Kidney epithelial cell (primary cell): ENCODE measurements around the gene CHST9. TPM values are rescaled to one million over a fixed set of nuclear protein-coding genes. Genes with fewer than 3 reads are reported as not detected.

Experiments used
- DNase-seq: peaks from one replicate; pipeline ENCODE4 v3.0.0-alpha.2; 2010; ENCODE audit warnings: low read depth
- H3K27me3 ChIP-seq: 2 replicates; pipeline ENCODE4 v1.6.0; 2011; ENCODE audit warnings: low read length; ENCODE audit not compliant: control insufficient read depth, insufficient read depth
- H3K36me3 ChIP-seq: 2 replicates; pipeline ENCODE4 v1.5.1; 2011; ENCODE audit warnings: low read length; ENCODE audit not compliant: control insufficient read depth, insufficient read depth
- H3K4me3 ChIP-seq: 2 replicates; pipeline ENCODE4 v1.5.1; 2011; ENCODE audit warnings: low read depth, mild to moderate bottlenecking, control low read depth, low read length
- total RNA-seq: library from RNA; depleted of rRNA; stranded (reverse); fragments of >200 nt; gene quantifications from 2 replicates; pipeline ENCODE4 v1.2.3, GENCODE V29; 2015
- TF ChIP-seq, protein P1 (sequence below): IDR thresholded peaks from 2 replicates; pipeline ENCODE4 v1.5.1; 2011; ENCODE audit warnings: mild to moderate bottlenecking, moderate library complexity, low read length, control low read depth, inconsistent platforms; ENCODE audit not compliant: insufficient read depth, poor library complexity, severe bottlenecking

CHST9 gene
- total RNA-seq, 1 donor from 2014 or later = 0.08 TPM

GRCh38 chr18:26956863-26957262, 228.2 kb downstream of the CHST9 start:
- Histone ChIP-seq H3K27me3 (no peaks in the 10 kb centered on the region), H3K36me3 (no peaks in the 10 kb centered on the region), H3K4me3 (no peak overlapping the region)
- no peak for DNase-seq
- TF ChIP-seq, protein P1, sequence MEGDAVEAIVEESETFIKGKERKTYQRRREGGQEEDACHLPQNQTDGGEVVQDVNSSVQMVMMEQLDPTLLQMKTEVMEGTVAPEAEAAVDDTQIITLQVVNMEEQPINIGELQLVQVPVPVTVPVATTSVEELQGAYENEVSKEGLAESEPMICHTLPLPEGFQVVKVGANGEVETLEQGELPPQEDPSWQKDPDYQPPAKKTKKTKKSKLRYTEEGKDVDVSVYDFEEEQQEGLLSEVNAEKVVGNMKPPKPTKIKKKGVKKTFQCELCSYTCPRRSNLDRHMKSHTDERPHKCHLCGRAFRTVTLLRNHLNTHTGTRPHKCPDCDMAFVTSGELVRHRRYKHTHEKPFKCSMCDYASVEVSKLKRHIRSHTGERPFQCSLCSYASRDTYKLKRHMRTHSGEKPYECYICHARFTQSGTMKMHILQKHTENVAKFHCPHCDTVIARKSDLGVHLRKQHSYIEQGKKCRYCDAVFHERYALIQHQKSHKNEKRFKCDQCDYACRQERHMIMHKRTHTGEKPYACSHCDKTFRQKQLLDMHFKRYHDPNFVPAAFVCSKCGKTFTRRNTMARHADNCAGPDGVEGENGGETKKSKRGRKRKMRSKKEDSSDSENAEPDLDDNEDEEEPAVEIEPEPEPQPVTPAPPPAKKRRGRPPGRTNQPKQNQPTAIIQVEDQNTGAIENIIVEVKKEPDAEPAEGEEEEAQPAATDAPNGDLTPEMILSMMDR = no peak

DNA sequence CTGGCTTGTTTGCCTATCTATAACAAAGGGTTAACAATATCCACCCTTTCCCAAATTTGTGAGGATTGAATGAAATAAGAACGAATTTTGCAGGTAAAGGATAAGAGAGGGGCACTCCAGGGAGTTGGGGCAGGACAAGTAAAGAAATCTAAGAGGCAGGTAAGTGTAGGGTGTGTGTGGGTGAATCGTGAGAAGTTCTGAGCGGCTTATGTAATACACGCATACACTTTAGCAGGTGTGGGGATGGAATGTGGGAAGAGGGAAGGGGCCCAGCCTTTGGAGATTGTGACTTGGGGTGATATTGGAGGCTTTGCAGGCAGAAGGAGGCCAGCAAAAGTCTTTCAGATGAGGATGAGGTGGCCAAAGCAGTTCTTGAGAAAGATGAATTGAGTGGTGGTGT, 236.4 kb downstream of the CHST9 start:
- Histone ChIP-seq H3K36me3 (no peaks in the 10 kb centered on the region), H3K4me3 (no peak overlapping the region), H3K27me3 (no peaks in the 10 kb centered on the region)
- no peak for DNase-seq
- TF ChIP-seq, protein P1 = no peak

- DNase-seq = no peak
- TF ChIP-seq, protein P1 = no peak
- Histone ChIP-seq H3K27me3 (no peaks in the 10 kb centered on the region), H3K36me3 (no peaks in the 10 kb centered on the region), H3K4me3 (no peak overlapping the region)
These were observed 241.2 kb downstream of the CHST9 start for GRCh38 chr18:26943906-26944305.

GRCh38 chr18:26941584-26941983, 243.5 kb downstream of the CHST9 start:
- H3K4me3 ChIP-seq = no peak overlapping the region
- no peaks in the 10 kb centered on the region for H3K27me3 ChIP-seq
- no peaks in the 10 kb centered on the region for H3K36me3 ChIP-seq
- TF ChIP-seq, protein P1 = no peak
- no peak for DNase-seq

GRCh38 chr18:26940744-26941398, 244.2 kb downstream of the CHST9 start:
- no peak overlapping the region for H3K4me3 ChIP-seq
- H3K27me3 ChIP-seq = no peaks in the 10 kb centered on the region
- H3K36me3 ChIP-seq = no peaks in the 10 kb centered on the region
- TF ChIP-seq, protein P1 = no peak
- no peak for DNase-seq

GRCh38 chr18:26931659-26932058, 253.4 kb downstream of the CHST9 start:
- H3K36me3 ChIP-seq = no peaks in the 10 kb centered on the region
- no peak overlapping the region for H3K4me3 ChIP-seq
- DNase-seq = no peak
- no peaks in the 10 kb centered on the region for H3K27me3 ChIP-seq
- TF ChIP-seq, protein P1 = no peak
